ENCODE results near the gene PRPF19.

The PRPF19 gene

GRCh38 chr11:60906132-60906972 lies at the start of gene PRPF19:
PRPF19 (minus strand) TSS chr11:60906585; CDS start chr11:60906382, 203 bp downstream.
- DNase-seq (ENCODE audit: low read depth) = peak; percentile 90

DNA sequence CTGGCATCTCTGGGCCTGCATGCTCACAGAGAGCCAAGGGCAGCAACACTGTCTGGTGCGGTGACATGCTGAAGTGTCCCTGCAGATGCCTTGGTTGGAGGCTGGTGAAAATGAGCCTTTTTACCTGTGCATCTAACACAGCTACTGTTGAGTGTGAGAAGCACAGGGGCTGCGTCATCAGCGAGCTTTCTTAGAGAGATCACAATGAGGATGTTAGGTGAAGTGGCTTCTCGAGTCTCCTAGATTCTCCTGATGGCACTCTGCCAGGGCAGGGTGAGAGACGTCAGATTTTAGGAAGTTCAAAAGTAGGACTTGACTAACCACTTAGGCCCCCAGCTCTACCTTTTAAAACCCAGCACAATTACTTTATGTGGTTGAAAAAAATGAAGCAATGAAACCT lies 49.2 kb upstream of the PRPF19 start:
- DNase-seq (ENCODE audit: low read depth) = no peak

GRCh38 chr11:60954421-60954820 lies 48.0 kb upstream of the PRPF19 start:
- no peak for DNase-seq (ENCODE audit: low read depth)

- DNase-seq (ENCODE audit: low read depth) = peak; percentile 29
These were observed 47.4 kb upstream of the PRPF19 start for GRCh38 chr11:60953781-60954180.

- DNase-seq (ENCODE audit: low read depth) = no peak
These were observed 46.4 kb upstream of the PRPF19 start for GRCh38 chr11:60952742-60953170.

DNA sequence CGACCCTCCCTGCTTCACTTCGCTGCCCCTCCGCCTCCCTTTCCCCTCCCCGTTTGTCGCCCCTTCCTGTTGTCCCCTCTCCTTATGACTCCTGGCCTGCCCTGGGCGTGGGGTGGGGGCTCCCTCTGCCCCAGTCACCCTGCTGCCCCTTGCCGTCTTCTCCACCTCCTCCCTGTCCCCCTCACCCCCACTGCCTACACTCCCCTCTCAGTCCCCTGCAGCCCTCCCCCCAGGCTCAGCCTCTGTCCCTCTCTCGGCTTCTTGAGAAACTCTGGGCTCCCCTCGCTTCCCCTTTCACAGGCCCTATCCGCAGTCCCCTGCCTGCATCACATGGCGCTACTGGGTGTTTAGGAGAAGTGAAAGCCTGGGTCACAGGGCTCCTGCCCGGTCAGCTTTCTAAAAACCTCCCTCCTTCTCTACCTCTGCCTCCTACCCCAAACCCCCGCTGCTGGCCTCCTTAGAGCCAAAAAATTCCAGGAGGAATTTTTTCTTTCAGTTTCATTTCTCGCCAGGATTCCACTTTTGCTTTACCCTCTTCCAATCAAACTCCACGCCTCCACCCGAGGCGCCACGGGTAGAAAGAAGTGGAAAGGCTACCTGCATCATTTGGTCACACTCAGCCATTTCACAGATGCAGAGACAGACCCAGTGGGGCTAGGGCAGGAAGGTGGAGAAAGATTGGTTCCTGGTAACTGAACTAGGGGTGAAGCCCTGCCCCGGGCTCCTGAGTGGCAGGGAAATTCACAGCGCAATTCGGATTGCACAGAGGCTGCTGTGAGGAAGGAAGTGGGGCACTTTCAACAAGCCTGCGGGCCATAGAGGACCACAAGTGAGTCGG lies 45.7 kb upstream of the PRPF19 start, which contains the start of gene SLC15A3:
Gene SLC15A3 (minus strand): TSS at position 273 of the 838 bp plus-strand sequence. CDS start 625 bp downstream, outside the sequence.
- DNase-seq (ENCODE audit: low read depth) = peak; percentile 38

DNA sequence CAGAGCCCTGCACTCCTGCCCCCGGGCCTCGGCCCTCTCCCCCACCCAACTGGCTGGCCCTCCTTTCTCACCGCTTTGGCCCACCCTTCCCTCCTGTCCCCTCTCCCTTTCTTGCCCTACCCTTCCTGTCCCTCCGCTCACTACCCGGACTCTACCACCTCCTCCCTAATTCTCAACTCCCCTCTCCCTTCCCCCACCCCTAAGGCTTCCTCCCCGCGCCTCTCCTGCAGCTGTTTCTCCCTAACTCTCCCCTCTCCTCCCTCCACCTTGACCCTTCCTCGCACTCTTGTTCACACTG lies 45.2 kb upstream of the PRPF19 start:
- DNase-seq (ENCODE audit: low read depth) = no peak

DNA sequence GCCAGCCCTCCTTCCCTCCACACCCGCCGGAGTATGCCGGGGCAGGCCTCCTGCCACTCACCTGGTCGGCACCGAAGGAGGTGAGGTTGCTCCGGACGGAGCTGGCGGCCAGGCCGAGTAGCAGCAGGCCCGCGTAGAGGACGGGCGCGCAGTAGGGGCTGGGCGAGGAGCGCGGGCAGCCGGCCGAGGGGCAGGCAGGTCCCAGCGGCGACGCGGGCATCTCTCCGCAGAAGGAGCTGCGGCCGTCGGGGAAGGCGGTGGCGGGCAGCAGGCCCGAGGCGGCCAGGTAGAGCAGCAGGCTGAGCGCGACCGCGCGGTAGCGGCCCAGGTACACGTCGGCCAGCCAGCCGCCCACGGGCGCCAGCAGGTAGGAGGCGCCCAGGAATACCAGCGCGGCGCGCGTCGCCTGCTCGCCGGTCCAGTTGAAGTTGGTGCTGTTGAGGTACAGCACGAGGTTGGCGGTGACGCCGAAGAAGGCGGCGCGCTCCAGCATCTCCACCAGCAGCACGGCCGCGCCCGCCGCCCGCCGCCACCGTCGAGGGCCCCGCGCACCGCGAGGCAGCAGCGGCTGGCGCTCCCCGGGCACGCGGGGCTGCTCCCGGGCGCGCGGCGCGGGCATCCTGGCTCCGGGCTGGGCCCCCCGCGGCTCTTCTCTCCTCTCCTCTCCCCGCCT lies 44.7 kb upstream of the PRPF19 start:
- DNase-seq (ENCODE audit: low read depth) = no peak

DNA sequence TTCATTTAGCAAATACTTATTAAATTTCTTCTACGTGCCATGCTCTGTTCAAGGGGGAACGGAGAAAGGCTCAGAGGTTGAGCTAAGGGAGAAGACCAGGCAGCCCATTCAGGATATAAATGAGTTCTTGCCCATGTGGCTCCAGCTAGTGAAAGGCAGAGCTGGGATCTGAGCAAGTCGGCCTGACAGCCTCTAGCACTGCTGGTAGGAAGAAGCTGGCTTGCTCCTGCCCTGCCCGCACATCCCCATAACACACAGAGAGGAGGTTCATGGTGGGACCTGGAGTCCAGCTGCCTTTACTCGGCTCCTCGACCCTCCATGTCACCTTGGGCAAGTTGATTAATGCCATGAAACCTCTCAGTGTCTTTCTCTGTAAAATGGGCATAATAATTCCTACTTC lies 43.6 kb upstream of the PRPF19 start:
- no peak for DNase-seq (ENCODE audit: low read depth)

GRCh38 chr11:60948250-60948649 lies 41.9 kb upstream of the PRPF19 start:
- DNase-seq (ENCODE audit: low read depth) = peak; percentile 64

DNA sequence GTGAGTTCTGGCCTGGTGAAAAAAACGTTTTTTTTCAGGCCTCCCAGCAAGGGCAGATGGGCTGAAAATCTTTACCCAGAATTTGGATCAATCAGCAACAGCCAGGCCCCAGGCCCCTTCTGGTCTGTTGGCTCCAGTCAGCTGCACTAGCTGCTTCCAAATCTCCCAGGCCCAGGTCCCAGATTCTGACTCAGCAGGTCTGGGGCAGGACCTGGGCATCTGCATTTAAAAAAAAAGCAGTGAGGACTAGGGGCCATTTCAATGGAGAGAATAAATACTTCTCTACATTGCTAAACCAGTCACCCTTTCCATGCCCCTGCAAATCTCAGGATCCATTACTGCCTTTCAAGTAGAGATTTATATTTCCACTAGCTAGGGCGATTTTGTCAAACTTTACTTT lies 41.3 kb upstream of the PRPF19 start:
- DNase-seq (ENCODE audit: low read depth) = no peak

GRCh38 chr11:60946601-60947264 lies 40.3 kb upstream of the PRPF19 start:
- DNase-seq (ENCODE audit: low read depth) = no peak

DNA sequence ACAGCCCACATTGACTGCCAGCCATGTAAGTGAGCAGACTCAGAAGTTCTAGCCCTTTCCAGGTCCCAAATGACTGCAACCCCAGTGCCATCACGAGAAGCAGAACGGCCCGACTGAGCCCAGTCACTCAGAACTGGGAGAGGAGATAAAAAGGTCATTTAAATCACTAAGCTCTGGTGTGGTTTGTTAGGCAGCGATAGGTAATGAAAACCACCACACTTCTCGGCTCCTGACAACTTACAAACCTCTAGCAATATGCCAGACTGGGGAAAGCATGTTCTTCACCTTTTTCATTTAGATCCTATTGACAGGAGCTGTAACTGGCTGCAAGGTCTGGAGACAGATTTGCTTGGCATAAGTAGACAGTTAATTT lies 38.9 kb upstream of the PRPF19 start:
- no peak for DNase-seq (ENCODE audit: low read depth)

GRCh38 chr11:60944490-60945294 lies 38.3 kb upstream of the PRPF19 start:
- no peak for DNase-seq (ENCODE audit: low read depth)

GRCh38 chr11:60942970-60943565 lies 36.7 kb upstream of the PRPF19 start:
- peak; percentile 43 for DNase-seq (ENCODE audit: low read depth)

DNA sequence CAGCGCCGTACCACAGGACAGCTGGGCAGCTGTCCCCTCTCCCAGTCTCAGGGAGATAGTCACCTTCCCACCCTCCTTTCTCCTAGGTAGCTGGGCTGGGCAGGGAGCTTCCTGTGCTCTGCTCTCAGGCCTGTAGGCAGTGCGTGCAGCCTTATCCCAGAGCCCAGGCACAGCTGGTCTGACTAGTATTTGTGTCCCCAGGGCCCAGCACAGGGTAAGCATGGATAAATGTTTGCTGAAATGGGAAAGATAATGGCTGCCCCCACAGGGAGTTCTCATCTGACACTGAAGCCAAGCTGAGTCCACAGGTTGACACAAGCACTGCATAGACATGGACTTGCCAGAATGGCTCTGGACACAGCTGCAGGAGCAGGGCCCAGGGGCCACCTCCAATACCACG lies 35.8 kb upstream of the PRPF19 start:
- no peak for DNase-seq (ENCODE audit: low read depth)

DNA sequence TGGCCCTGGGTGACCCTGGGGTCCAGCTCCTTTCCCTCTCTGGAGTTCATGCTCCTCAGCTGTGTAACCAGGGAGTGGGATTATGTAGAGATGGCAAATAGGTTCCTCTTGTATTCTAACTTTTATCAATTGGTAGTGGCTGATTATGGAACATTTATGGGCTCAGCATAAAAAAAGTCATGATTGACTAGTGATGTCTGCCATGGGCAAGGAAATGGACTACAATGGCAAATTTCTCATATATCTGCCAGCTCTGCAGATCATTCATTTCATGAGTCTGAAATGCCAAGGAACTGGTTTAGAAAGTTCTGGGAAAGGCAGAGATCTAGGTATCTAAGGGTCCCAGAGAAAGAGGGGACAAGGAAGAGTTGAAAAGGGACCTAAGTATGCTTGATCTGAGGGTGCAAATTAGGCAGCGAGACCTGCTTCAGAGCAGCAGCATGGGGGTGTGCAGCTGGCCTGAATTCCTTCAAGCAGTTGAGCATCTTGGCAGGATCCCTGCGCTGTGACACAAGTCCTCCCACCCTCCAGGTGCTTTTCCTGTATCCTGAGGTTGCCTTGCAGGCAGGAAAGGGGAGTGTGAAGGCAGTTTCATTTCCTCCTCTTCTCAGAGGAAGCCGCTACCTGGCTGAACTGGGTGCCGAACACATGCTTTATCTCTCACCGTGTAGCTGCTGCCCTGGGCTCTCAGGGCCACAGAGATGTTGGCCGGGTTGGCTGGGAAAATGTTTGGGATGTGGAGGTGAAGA lies 35.2 kb upstream of the PRPF19 start:
- no peak for DNase-seq (ENCODE audit: low read depth)

- peak; percentile 89 for DNase-seq (ENCODE audit: low read depth)
These were observed 33.5 kb upstream of the PRPF19 start for GRCh38 chr11:60939855-60940254.

- DNase-seq (ENCODE audit: low read depth) = no peak
These were observed 32.9 kb upstream of the PRPF19 start for GRCh38 chr11:60939301-60939700.

- no peak for DNase-seq (ENCODE audit: low read depth)
These were observed 32.1 kb upstream of the PRPF19 start for GRCh38 chr11:60938500-60938899.
